Dedifferentiated amniotic fluid mesenchymal stem cell (primary cell): ENCODE measurements around the gene ICA1.
"Not testable (repeated sequence)": the region's sequence is repeated elsewhere in the genome, so short reads cannot be mapped to it uniquely, and the experiment has no call there.

Experiments
- DNase-seq: peaks from one replicate; pipeline ENCODE4 v3.0.0-alpha.2; 2016; ENCODE audit errors: extremely low spot score

ICA1 gene

DNA sequence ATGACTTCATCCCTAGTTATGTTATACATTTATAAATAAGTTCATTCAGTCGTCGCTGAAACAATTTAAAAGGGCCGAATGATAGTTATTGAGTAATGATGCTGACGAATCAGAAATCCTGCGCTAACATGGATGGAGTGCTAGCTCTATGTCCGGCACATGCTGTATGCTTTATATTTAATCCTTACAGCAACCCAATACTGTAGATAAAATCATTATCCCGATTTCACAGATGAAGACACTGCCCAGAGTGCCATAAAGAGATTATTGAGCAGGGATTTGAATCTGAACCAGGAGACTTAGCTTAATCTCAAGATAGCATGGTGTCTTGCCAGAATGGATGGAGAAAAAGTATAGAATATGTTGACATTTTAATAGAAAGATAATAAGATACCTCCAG, 1.1 kb upstream of the ICA1 start:
- DNase-seq = no peak

DNA sequence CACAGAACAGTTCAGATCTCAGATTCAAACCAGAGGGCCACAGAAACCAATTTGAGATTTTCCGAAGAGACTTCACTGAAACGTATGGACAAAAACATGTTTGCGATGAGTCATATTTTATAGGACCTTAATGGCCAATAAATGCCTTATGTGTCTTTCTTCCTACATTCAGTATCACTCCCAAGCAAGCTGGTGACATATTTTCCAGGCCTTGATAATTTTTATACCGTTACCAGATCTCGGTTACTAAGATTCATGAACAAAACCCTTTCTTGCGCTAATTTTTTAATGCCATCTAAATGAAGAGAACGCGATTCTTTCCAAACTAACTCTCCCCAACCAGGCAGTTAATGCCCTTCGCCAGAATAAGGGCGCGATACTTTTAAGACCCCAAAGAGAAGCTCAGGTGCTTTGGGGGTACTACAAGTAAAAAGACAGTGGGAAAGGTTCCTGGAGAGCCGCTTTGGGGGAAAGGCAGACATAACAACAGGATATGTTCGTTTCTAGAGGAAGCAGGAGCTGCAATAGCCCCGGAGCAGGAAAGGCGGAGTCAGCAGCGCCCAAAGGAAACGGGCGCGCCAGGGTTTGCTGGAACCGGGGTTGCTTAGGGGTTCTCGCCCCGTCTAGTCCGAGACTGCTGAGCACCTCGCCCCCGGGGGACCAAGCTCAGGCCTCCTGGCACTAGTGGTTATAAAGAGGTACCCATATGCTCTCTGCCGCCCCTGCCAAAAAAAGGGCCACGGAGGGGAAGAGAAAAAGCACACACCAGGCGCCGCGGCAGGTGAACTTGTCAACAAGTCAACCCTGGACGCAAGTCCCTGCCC, 884 bp downstream of the ICA1 start:
- DNase-seq = no peak

DNA sequence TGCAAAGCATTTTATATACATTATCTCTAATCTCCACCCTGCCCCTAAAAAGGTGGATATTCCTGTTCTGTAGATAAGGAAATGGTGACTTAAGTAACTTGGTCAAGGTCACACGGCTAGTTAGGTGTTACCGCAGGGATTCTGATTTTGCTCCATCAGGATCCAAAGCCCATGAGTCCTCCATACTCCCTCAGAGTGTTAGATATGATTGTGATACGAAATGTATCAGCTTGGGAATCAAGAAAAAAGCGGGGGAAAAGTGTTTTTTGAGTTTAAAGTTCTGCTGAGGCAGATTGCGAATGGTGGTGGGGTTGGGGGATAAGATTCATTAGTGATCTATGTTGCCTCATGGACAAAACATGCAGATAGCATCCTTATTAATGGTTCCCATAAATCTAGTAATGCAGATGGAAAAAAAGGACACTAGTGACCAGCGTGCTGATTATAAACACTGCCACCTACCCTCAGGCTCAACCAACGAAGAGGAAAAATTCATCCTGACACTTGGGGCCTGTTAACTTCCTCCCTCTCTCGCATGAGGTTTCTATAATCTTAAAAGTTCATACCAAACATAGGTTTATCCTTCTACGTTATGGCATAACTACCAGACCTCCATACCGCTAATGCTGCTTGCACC, 2.3 kb downstream of the ICA1 start:
- no peak for DNase-seq

DNA sequence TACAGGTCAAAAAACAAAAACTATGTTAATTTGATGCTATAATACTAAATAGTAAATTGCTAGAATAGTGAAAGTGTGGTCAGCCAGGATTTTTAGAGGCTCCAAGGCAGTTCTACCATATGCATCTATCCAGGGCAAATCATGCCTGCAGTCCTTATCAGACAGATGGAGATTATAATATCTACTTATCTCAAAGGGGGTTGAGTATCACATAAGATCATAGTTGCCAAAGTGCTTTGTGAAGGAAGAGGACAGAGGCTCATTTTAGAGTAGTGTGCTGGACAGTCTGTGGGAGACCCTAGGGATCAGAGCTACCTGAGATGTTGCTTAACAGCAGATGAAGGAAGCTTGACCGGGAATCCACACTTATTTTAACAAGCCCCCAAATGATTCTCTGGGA, 3.2 kb downstream of the ICA1 start:
- no peak for DNase-seq

DNA sequence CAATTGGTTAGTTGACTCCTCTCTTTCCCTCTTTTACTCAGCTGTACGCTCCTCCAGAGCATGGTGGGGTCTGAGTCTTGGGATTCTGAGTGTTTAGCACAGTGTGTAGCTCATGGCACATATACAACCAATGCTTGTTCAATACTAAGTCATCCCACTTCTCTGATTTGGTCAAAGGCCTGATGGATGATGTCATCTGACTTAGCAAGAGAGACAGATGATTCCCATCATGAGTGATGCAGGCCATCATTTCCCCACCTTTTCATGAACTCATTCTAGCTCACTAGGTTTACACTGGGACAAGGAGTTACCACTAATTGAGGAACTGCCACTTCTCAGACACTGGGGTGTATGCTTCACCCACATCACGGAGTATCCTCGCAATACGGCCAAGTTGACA, 3.8 kb downstream of the ICA1 start:
- DNase-seq = no peak

DNA sequence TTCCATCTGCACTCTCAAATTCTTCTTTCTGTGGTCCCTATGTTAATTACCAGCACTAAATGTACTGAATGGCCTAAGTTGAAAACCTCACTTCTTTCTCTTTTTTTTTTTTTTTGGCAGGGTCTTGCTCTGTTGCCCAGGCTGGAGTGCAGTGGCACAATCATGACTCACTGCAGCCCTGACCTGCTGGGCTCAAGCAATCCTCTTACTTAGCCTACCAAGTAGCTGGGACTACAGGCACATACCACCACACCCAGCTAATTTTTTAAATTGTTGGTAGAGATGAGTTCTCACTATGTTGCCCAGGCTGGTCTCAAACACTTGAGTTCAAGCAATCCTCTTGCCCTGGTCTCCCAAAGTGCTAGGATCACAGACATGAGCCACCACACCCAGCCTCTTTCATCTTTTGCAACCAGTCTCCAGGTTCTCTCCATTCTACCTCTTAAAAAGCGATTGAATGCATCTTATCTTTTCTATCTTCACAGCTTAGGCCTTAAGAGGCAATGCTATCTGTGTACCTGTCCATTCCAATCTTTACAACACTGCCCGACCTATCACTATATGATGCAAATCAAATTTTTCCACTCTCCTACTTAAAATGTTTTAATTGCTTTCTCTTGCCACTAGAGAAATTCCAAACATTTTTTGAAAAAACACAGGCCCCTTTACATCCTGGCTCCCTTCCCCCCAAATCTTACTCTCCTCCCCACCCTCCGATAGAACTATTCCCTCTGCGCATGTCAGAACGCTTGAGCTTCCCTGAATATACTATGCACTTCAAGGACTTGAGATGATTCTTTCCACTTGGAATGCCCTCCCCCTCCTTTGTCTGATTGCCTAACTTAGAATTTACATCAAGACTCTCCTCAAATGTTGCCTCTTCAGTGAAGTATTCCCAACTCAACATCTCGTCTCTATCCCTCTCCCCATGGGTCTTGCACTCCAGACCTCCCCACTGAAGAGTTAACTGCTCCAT, 6.0 kb downstream of the ICA1 start:
- no peak for DNase-seq

DNA sequence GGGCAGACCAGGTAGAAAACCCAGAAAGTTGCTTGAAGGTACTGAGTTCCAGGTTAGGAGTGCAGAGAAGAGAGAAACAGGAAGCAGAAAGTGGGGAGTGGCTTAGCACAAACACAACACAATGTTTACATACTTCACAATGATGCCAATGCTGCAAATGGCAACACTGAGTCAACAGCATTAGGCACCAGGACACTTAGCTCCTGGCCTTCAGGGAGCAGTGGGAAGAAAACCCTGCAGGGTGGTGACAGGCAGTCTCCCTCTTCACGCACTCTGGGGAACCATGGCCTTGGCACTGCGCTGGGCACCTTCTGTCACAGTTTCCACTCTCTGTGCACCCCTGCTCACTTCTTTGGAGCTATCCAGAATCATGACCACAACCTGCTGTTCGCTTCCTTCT, 7.3 kb downstream of the ICA1 start:
- DNase-seq = no peak

DNA sequence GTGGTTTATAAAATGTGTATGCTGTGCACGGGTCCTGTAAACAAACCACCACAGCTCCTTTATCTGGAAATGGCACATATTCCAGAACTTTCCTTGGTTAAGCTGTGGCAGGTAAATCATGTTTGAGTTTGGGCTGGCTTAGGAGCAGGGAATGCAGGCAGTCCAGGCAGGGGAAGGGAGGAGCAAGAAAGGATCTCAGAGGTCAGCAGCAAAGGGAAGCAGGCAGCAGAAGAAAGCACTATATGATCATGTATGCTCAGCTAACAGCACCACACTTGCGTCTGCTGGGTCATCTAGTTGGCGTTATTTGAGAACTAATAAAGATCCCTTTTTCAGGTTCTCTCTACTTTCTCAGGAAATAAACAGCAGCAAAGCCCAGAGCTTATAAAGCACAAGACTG, 7.8 kb downstream of the ICA1 start:
- no peak for DNase-seq

DNA sequence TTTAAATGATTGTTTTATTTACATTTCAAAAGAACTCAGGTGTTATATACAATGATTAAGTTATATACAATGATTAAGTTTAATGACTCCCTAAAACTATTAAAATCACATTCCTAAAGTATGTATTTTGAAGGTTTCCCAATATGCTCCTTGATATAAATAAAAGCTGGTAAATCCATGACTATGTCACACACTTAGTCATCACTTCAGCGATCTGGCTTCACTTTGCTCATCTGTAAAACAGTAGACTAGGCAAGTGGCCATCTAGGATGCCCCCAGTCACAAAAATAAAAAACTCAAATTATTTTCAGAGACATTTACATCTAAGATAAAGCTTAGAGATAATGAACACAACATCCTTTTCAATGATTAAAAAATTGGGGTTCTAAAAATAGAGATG, 10.8 kb downstream of the ICA1 start:
- DNase-seq = no peak

DNA sequence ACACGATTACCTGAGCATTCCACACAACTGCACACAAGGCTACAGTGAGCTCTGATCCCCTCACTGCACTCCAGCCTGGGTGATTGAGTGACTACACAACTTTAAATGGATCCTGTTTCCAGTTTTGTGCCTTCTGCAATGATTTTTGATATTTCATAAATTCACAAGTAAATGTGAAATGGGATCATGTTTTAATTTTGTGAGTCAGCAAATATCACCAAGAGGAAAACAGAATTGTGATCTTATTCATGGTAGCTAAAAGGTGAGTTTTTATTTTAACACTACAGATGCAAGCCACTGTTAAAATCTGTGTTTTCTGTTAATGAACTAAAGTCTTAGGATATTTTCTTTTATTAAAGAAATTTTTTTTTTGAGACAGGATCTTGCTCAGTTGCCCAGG, 11.4 kb downstream of the ICA1 start:
- DNase-seq = no peak

DNA sequence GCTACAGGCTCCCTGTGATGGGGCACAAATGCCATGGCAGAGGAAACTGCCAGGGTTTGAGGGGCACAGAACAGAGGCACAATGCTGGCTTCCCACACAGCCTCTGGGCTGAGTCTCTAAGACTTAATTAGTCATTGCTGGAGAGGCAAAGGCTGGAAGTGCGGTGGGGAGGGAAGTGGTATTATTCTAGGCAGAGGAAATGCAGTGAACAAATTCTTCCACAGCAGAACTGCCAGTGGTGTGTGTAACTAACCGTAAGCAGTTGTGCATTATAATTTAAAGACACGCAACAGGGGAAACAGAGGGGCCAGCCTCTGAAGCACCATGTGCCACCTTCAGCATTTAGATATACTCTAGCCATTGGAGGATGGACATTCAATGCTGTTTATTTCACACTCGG, 12.8 kb downstream of the ICA1 start:
- no peak for DNase-seq

DNA sequence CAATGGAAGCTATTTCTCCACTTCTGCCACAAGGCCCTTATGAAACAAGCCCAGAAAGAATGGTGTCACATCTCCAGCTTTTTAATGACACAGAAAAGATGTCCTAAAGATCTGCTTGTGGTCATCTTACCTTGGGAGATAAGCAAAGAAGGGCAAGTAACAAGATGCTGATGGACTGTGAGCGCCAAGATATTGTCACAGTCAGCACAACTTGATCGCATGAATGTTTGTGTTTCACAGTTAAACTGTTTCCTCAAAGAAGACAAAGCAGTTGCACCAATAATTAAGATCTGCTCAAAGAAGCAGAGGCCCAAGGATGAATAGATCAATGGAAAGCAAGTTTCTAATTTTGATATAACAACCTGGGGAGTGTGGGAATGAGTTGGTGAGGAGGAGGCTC, 15.9 kb downstream of the ICA1 start:
- DNase-seq = no peak

DNA sequence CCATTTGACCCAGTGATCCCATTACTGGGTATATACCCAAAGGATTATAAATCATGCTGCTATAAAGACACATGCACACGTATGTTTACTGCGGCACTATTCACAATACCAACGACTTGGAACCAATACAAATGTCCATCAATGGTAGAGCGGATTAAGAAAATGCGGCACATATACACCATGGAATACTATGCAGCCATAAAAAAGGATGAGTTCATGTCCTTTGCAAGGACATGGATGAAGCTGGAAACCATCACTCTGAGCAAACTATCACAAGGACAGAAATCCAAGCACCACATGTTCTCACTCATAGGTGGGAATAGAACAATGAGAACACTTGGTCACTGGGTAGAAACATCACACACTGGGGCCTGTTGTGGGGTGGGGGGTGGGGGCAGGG, 16.9 kb downstream of the ICA1 start:
- not testable (repeated sequence) for DNase-seq

DNA sequence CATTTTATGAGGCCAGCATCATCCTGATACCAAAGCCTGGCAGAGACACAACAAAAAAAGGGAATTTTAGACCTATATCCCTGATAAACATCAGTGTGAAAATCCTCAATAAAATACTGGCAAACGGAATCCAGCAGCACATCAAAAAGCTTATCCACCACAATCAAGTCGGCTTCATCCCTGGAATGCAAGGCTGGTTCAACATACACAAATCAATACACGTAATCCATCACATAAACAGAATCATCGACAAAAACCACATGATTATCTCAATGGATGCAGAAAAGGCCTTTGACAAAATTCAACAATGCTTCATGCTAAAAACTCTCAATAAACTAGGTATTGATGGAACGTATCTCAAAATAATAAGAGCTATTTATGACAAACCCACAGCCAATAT, 18.9 kb downstream of the ICA1 start:
- not testable (repeated sequence) for DNase-seq

DNA sequence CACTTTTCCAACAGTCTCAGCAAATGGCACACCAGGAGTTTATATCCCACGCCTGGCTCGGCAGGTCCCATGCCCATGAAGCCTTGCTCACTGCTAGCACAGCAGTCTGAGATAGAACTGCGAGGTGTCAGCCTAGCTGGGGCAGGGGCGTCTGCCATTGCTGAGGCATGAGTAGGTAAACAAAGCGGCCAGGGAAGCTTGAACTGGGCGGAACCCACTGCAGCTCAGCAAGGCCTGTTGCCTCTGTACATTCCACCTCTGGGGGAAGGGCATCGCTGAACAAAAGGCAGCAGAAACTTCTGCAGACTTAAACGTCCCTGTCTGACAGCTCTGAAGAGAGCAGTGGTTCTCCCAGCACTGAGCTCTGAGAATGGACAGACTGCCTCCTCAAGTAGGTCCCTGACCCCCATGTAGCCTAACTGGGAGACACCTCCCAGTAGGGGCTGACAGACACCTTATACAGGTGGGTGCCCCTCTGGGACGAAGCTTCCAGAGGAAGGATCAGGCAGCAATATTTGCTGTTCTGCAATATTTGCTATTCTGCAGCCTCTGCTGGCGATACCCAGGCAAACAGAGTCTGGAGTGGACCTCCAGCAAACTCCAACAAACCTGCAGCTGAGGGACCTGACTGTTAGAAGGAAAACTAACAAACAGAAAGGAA, 22.1 kb downstream of the ICA1 start:
- not testable (repeated sequence) for DNase-seq

DNA sequence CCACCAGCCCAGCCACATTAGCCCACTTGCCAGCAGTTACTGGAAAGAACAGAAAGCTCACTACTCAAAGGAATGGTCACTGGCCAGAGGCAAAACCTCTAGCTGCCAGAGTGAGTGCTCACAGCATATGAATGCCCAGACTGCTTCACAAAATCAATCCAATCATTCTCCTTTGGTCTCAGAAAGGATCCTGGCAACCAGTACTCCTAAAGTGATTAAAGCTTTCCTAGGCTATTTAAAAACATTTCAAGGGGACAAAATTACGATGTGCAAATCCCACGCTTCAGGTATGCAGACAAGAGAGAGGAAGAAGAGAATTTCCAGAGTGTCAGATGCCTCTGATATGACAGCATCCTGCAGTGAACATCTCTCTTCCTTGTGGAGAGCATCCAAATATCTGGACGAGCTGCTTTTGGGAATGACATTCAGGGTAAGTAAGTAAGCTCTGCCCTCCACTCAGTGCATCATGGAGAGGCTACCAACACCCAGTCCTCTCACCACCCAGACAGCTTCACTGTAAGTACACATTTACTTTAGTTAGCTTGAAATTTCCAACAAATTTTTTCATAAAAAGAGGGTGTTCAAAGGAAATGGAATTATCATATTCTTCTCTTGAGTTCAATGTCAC, 25.1 kb downstream of the ICA1 start:
- DNase-seq = no peak

DNA sequence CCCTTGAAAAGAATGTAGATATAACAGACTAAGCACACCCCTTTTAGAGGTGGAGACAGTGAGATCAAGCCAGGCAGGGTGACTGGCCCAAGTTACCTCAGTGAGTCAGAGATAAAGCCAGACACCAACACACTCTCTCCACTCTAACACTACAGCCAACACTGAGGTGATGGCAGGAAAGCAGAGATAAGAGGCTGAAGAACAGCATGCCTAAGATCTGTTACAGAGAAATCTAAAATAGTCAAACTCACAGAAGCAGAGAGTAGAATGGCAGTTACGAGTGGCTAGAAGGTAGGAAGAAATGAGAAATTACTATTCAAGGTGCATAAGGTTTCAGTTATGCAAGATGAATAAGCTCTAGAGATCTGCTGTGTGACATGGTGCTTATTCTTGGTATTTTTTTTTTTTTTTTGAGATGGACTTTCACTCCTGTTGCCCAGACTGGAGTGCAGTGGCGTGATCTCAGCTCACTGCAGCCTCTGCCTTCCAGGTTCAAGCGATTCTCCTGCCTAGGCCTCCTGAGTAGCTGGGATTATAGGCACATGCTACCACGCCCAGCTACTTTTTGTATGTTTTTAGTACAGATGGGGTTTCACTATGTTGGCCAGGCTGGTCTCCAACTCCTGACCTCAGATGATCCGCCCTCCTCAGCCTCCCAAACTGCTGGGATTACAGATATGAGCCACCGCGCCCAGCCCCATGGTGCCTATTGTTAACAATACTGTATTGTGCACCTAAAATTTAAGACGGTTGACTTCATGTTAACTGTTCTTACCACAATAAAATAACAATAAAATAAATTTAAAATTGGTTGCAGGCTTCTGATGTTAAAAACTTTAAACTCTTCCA, 28.7 kb downstream of the ICA1 start:
- DNase-seq = no peak

DNA sequence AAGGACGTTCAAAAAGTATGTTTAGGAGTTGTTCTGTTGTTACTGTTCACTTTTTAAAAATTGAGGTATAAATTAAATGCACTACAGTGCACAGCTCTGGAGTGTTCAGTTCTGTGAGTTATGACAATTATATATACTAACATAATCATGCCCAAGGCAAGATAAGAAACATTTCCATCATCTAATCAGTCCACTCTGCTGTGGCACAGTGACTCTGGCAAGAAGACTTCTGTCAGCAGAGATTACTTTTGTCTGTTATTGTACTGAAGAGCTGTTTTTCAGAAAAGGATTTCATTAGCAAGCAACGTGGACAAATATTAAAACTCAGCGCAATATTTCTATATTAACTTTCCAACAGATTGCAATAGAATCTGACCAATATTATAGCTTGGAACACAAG, 32.0 kb downstream of the ICA1 start:
- no peak for DNase-seq

DNA sequence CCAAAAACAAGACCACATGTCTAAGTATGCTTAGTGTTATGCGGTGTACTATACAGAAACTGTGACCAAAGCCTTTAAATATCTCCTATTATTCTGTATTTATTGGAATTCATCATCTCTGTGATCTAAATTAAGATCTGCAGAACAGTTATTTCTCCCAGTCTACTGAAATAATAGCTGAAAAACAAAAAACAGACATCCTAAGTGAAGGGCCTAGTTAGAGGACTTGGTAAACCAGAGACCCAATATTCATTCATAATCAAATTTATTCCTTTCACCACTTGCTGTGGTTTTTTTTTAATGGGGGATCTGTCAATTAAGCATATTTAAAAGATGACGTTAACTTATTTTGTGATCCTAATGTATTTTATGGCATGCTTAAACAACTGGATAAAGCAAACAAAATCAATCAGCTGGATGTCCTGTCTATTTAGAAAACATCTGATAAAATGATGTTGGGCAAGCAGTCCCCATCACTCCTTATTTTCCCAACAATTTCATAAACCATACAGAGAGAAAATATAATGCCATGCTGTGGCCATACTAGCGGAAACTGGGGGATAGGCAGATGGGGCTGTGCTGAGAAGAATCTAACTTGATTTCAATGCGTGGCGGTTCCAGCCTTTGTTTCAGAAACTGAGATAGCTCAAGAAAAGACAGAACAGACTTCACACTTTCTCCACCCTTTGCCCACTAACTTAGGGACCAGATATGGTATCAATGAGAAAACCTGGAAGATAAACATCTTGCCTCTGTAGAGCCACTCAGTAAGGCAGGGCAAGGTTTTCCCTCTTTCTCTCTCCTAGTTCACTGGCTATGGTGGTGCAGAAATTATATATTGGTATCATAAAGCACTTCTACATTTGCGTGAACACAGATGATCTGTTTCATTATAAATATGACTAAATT, 32.9 kb downstream of the ICA1 start:
- no peak for DNase-seq
